HT1080 (cell line): ENCODE data around the gene SDCCAG8. TPM values are rescaled to one million over a fixed set of nuclear protein-coding genes. Genes with fewer than 3 reads are reported as not detected.

ENCODE experiments used
- DNase-seq: peaks from one replicate; pipeline ENCODE4 v3.0.0-alpha.2; 2015; ENCODE audit warnings: low read depth
- total RNA-seq: library from RNA; depleted of rRNA; stranded (reverse); fragments of >200 nt; shearing (Covaris generic); gene quantifications from 2 replicates; pipeline ENCODE4 v1.2.3, GENCODE V29; 2014

Gene SDCCAG8
- total RNA-seq, 1 experiment from 2014 or later: 39.9 TPM

- no peak for DNase-seq
These were observed 243.4 kb downstream of the SDCCAG8 start for GRCh38 chr1:243499248-243499647.

- no peak for DNase-seq
These were observed 243.9 kb downstream of the SDCCAG8 start for GRCh38 chr1:243499711-243500110.

GRCh38 chr1:243500512-243500911, 244.7 kb downstream of the SDCCAG8 start:
- DNase-seq: no peak

- peak; percentile 78 for DNase-seq
These were observed 245.2 kb downstream of the SDCCAG8 start for GRCh38 chr1:243501002-243501401.

GRCh38 chr1:243503155-243503554, 247.3 kb downstream of the SDCCAG8 start:
- DNase-seq: no peak

GRCh38 chr1:243505986-243506689, 250.3 kb downstream of the SDCCAG8 start:
- no peak for DNase-seq

- peak; percentile 66 for DNase-seq
These were observed 251.3 kb downstream of the SDCCAG8 start for GRCh38 chr1:243507001-243507671.

GRCh38 chr1:243507672-243508302, 251.9 kb downstream of the SDCCAG8 start:
- no peak for DNase-seq

GRCh38 chr1:243508303-243508713, 252.5 kb downstream of the SDCCAG8 start:
- DNase-seq: no peak

- DNase-seq: no peak
These were observed 253.1 kb downstream of the SDCCAG8 start for GRCh38 chr1:243508943-243509342.

- DNase-seq: no peak
These were observed 255.1 kb downstream of the SDCCAG8 start for GRCh38 chr1:243510928-243511327.

- DNase-seq: peak; percentile 82
These were observed 258.1 kb downstream of the SDCCAG8 start for GRCh38 chr1:243513726-243514491.

GRCh38 chr1:243514927-243515326, 259.1 kb downstream of the SDCCAG8 start:
- DNase-seq: no peak

GRCh38 chr1:243520831-243521230, 265.0 kb downstream of the SDCCAG8 start:
- DNase-seq: no peak

GRCh38 chr1:243523766-243524165, 267.9 kb downstream of the SDCCAG8 start:
- DNase-seq: no peak

- DNase-seq: peak; percentile 93
These were observed 269.2 kb downstream of the SDCCAG8 start for GRCh38 chr1:243525085-243525487.

- no peak for DNase-seq
These were observed 270.3 kb downstream of the SDCCAG8 start for GRCh38 chr1:243526180-243526579.

GRCh38 chr1:243528459-243529121, 272.7 kb downstream of the SDCCAG8 start:
- no peak for DNase-seq

- no peak for DNase-seq
These were observed 273.7 kb downstream of the SDCCAG8 start for GRCh38 chr1:243529512-243529911.

- DNase-seq: no peak
These were observed 279.2 kb downstream of the SDCCAG8 start for GRCh38 chr1:243535014-243535413.

GRCh38 chr1:243539636-243540035, 283.8 kb downstream of the SDCCAG8 start:
- DNase-seq: no peak
